ENCODE measurements around the gene ZFP36L1.

ZFP36L1 gene

GRCh38 chr14:68759937-68760336 is 32.9 kb downstream of the ZFP36L1 start:
- DNase-seq: no peak

DNA sequence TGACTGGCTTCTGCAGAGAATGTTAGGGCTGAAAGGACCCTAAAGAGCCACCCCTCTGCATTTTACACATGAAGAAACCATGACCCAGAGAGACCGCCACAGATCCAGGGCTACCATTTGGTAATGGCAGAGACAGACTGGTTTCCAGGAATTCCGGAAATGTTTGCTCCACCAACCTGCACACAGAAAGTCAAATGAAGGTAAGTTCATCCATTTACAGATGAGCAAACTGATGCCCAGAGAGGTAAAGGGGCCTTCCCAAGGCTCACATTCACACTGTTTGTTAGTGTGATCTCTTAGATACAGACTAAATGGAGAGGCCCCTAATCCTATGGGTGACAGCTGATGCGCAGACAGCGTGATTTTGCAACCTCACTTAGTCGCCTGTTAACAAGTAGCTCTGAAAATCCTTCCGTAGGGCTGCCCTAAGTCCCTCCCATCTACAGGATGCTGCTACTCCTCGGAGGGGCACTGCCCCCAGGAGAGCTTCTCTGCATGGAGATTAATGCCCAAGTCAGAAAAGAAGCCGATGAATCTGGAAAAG is 33.8 kb downstream of the ZFP36L1 start:
- no peak for DNase-seq

DNA sequence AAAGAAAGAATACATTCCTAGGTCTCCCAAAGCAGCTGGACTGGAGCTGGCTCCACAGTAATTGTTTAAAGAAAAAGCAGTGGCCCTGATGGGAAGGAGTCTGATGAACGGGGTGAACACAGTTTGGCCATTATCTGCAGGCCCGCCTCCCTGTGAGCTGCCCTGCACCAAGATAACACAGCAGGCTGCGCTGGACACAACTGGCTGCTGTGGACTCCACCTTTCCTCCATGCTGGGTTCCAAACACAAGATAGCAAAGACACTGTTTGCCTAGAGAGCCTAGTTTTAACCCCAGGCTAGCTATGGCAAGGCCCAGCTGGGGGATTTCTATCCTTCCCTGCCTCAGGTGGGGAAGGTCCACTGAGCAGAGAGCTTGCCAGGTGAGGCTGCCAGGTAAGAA is 34.6 kb downstream of the ZFP36L1 start:
- DNase-seq: no peak

GRCh38 chr14:68757618-68758081 is 35.2 kb downstream of the ZFP36L1 start:
- no peak for DNase-seq

DNA sequence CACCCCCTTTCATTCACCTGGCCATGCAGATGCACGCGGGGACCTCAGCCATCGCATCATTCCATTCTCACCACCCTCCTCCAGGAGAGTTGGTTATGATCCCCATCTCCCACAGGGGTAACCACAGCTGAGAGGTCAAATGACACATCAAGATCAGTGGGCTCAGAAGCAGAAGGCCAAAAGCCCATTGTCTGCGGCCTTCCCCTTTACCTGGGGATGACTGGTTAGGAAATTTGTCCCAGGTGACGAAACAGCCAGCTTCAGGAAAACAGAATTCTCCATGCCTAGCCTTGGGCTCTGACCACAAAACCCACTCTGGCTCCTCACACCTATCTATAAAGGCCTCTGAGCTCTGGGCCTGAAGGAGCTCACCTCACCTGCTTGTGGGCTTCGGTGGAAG is 36.1 kb downstream of the ZFP36L1 start:
- DNase-seq: no peak

DNA sequence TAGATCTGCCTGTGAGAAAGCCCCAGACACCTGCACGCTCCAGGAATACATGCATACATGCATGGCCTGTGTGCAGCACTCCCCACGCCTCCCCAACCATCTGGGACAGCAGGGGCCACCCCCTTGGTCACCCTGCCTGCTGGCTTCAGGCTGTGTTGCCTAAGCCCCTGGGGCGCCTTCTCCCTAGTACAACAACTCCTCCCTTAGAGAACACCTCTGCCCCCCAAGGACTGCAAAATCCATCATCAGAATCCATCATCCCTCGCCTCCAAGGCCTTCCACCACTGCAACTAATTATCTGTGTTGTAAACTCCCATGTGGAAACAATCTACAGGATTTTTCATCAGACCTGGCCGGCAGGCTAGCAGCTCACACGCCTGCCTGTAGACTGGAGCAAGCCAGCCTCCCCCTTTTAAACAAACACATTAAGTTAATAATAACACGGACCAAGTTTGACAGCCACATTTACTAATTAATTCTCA is 36.8 kb downstream of the ZFP36L1 start:
- DNase-seq: no peak

- DNase-seq: no peak
Observed at GRCh38 chr14:68755016-68755353, 37.9 kb downstream of the ZFP36L1 start.

GRCh38 chr14:68753690-68754089 is 39.2 kb downstream of the ZFP36L1 start:
- DNase-seq: no peak

DNA sequence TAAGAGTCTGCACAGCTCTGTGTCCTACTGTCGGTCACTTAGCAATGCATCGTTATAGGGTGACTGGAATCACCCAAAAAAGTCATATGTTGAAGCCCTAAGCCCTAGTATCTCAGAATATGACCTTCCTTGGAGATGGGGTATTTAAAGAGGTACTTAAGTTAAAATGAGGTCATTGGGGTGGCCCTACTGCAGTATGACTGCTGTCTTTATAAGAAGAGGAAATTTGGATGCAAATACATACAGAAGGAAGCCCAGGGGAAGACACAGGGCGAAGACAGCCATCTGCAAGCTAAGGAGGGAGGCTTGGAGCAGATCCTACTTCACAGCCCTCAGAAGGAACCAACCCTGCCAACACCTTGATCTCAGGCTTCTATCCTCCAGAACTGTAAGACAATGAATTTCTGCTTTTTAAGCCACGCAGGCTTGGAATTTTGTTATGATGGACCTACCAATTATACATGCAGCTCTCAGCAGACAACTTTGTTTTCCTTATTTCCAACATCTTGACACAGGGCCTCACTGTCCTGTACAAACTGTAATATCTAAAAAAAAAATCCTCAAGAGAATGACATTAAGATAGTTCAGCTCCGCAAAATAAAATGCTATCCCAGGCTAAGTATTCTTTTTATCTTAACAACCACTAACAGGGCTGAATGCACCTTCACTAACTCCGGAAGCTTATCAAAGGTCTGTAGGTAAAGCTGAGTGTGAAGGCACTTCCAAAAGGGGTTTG is 40.4 kb downstream of the ZFP36L1 start:
- DNase-seq: no peak

- DNase-seq: no peak
Observed at GRCh38 chr14:68749487-68750475, 43.1 kb downstream of the ZFP36L1 start.

DNA sequence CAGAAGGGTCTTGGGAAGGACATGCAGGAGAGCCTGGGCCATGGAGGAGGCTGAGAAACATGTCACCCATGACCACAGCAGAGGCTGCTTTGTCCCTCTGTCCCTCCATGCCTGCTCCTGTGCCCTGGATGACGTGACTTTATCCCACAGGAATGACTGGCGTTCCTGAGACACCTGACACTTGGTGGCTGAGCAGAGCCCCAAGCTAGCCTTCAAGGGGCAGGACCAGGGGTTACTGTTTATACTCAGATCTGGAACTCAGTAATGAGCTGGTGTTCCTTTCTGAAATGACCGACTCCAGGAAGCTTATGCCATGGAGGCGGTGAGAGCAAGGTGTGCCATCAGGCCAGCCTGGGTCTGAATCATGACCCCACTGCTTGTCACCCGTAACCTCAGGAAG is 44.2 kb downstream of the ZFP36L1 start:
- no peak for DNase-seq

DNA sequence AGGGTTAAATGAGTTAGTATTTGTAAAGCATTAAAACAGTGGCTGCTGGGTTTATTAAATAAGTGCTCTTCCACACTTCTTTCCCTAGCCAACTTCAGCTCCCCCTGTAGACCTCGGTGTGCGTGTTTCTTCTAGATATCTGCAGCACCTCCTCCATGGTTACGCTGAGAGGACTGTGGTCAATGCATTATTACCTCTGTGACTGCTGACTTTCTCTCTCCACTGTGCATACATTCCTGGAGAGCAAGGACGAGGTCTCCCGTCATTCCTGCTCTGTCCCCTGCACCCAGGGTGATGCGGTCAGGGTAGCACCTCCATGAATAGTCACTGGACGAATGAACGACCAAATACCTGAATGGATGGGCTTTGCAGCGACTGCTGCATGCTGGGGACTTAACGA is 44.6 kb downstream of the ZFP36L1 start:
- DNase-seq: no peak

GRCh38 chr14:68747393-68747792 is 45.5 kb downstream of the ZFP36L1 start:
- DNase-seq: no peak

GRCh38 chr14:68744613-68745012 is 48.3 kb downstream of the ZFP36L1 start:
- DNase-seq: no peak

DNA sequence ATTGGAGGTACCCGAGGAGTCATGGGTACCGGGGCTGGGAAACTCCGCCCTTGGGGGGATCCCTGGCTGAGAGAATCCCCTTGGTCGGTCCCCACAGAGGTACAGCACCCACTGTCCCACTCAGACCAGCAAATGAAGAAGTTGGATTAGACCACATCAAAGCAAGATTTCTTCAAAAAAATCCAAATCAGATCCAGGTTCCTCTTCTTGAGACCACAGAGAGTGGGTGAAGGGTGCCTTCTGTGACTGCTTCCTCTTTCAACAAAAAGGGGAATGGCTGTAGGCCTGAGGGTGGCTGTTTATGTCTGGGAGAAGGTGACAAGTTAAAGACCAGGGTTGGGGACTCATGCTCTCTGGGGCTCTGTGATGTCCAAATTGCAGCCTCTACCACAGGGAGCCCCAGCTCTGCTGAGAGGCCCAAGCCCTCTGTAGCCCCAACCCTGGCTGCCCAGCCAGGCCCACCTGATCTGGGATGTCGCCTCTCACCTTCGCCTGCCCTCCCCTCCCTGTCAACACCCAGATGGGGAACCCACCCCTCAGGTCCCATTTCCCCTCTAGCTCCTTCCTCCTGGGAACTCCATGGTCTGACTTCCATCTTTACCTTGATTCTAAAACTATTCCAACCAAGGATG is 50.9 kb downstream of the ZFP36L1 start:
- no peak for DNase-seq

DNA sequence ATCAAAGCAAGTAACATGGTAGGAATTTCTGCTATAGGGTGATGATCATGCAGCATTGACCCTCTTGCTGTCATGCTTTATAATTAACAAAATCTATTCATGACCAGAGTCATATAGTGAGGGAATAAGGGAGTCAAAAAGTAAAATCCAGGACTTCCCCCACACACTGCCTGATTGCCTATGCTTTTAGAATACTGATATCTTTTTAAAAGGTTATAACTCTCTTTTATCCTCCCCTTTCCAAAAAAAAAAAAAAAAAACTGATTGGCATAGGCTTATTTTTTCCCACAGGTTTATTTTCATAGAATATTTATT is 51.4 kb downstream of the ZFP36L1 start:
- no peak for DNase-seq

DNA sequence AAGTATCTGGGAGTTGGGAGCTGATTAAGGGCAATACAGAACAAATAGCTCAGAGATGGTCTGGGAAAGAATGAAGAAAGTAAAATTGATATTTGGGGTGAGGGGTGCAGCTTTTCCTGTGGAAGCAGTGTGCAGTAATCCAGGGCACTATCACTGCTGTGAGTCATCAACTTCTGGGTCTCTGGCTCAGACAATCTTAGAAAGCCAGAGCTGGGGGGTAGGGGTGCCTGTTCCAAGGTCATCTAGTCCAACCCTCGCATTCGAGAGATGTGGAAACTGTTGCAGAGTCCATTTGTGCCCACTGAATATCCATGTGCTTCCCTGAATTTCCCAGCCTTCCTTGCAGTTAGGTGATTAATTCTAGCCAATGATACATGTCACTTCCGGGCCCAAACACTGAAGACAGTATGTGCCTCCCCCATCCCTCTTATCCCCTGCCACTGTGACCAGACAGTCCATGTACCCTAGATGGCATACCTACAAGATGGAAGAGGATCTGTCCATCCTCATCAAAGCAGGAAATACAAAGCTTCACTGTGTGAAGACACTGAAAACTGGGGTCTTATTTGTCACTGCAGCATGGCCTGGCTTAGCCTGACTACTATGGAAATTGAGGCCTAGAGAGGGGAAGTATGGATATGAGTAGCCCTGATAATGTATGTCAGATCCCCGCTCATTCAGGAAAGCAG is 51.9 kb downstream of the ZFP36L1 start:
- DNase-seq: no peak

DNA sequence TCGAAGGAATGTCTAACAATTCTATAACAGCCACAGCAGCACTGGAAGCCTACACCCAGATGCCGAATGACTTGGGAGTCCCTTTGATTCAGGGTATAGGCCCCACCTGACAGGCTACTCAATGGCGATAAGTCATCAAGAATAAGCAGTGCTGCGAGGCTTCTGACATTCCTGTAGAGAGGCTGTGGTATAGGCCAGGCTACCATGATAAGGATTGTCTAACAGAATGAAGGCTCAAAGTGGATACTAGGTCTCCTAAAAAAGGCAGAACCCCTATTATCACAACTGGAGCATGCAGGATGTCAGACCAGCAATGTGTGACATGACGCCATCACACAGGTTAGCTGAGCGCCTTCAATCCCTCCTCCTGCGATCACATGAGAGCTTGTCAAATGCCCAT is 53.2 kb downstream of the ZFP36L1 start:
- DNase-seq: no peak

- no peak for DNase-seq
Observed at GRCh38 chr14:68738559-68738958, 54.3 kb downstream of the ZFP36L1 start.

Data from activated naive CD4-positive, alpha-beta T cell treated with anti-CD3 and anti-CD28 coated beads, Interleukin-2, amount 50 U/mL, for 16 hours (primary cell).